Activated gamma-delta T cell treated with Interleukin-2 at 50 U/mL for 16 hours (primary cell): ENCODE measurements around the gene ASPN.

Experiments
- DNase-seq: peaks from one replicate; pipeline ENCODE4 v3.0.0-alpha.2; 2020

Gene ASPN

GRCh38 chr9:92482329-92482728 is at the start of gene ASPN:
TSS of gene ASPN (minus strand) at chr9:92482506.
- DNase-seq = no peak

DNA sequence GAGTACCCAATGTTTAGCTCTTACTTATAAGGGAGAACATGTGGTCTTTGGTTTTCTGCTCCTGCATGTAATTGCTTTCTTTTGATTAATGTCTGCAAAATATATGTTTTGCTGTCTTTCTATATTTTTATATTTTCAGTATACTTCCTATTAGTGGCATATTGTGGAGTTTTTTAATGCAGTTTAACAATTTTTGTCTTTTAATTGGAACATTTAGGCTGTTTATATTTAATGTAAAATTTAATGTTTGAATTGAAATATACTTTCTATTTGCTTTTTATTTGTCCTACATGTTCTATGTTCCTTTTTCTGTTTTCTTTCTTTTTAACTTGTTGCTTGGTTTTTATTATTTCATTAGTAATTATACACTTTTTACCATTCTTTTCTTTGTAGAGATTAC is 48.6 kb upstream of the ASPN start:
- no peak for DNase-seq

DNA sequence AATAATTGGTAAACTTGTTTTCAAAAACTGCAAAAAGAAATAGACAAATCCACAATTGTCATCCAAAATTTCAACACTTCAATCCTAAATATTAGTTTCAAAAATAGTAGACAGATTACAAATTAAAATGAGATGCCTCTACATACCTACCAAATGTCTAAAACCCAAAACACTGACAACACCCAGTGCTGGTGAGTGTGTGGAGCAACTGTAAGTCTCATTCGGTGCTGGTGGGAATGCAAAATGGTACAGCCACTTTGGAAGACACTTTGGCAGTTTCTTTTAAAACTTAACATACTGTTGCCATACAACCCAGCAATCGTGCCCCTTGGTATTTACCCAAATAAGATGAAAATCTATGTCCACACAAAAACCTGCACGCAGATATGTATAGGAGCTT is 46.8 kb upstream of the ASPN start:
- no peak for DNase-seq

DNA sequence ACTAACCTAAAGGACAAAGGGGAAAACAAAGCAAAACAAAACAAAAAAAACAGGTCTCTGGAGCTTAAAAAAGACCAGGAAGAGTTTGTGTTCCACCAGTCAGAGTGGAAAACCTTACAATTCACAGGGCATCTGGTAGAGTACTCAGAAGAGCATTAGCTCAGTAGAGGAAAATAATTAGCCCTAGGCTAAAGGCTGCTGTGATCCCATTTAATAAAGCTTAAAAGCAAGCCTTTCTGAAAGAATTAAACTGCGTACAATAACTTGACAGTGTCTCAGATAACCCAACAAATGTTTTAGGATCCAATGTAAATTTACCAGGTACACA is 46.2 kb upstream of the ASPN start:
- DNase-seq = no peak

GRCh38 chr9:92527832-92528521 is 45.7 kb upstream of the ASPN start:
- DNase-seq = no peak

- DNase-seq = no peak
These were observed 45.1 kb upstream of the ASPN start for GRCh38 chr9:92527291-92527828.

GRCh38 chr9:92525306-92525705 is 43.0 kb upstream of the ASPN start:
- DNase-seq = no peak

DNA sequence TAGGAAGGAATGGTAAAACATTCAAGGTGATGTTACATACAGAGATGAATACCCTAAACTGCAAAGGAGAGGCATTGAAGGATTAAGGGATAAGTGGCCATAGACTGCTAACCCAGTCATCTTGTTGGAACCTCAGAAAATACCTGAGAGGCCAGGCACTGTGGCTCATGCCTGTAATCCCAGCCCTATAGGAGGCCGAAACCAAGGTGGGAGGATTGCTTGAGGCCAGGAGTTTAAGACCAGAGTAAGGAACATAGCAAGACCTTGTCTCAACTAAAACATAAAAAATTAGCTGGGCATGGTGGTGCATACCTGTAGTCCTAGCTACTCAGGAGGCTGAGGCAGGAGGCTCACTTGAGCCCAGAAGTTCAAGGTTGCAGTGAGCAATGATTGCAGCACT is 42.6 kb upstream of the ASPN start:
- no peak for DNase-seq

GRCh38 chr9:92522983-92523970 is 41.0 kb upstream of the ASPN start:
- DNase-seq = no peak

DNA sequence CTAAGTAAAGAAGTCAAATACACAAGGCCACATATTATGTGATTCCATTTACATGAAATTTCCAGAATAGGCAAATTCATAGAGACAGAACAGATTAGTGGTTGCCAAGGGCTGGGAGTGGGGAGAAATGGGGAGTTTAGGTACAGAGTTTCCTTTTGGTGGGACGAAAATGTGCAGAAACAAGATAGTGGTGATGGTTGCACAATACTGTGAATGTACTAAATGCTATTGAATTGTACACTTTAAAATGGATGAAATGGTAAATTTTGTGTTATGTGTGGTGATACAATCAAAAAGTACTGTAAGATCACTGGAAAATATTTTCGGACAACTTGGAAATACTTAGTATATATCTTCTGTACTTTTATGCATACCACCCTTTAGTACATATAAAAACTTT is 38.5 kb upstream of the ASPN start:
- no peak for DNase-seq

DNA sequence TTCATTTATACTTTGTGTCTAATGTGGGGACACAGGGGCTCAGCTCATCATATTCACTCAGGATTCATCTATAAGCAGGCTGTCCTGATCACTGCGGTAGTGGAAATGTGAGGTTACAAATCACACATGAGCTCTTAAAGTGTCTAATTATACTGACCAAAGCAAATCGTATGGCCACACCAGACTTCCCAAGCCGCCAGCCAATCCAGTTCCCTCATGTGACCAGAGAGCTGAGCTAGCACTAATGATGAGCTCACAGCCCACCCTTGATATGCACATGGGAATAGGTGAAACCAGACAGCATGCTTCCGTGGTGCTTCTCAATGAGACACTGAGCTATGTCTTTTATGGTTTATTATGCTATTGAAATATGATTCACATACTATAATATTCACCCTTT is 35.9 kb upstream of the ASPN start:
- no peak for DNase-seq

- no peak for DNase-seq
These were observed 34.7 kb upstream of the ASPN start for GRCh38 chr9:92517046-92517445.

DNA sequence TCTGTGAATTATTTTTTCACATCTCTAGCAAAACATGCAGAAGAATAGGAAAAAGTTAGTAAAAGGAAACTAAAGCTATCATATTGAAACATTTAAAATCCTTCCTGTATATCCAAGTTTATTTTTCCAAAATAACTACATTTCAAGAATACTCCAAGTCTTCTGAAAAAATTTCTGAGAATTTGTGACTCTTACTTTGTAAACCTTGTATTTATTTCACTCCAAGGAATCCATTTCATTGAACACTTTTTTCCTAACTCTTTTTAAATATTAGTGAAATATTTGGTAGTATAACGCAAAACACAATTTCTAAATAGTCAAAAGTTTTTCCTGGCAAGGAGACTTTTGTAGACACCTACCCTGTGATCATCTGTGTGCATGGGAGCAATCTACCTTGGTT is 34.2 kb upstream of the ASPN start:
- DNase-seq = no peak

GRCh38 chr9:92514635-92515034 is 32.3 kb upstream of the ASPN start:
- DNase-seq = no peak

DNA sequence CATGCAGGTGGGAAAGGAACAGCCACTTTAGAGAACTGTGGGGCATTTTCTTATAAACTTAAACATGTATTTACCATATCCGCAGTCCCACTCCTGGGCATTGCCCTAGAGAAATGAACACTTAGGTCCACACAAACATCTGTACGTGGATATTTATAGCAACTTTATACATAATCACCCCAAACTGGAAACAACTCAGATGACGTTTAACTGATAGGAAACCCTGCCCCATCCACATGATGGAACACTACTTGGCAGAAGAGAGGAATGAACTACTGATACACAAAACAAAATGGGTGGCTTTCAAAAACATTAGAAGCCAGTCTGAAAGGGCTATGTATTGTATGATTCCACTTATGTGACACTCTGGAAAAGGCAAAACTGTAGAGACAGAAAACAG is 31.0 kb upstream of the ASPN start:
- no peak for DNase-seq

GRCh38 chr9:92512622-92513021 is 30.3 kb upstream of the ASPN start:
- no peak for DNase-seq

- no peak for DNase-seq
These were observed 28.4 kb upstream of the ASPN start for GRCh38 chr9:92510747-92511146.

- no peak for DNase-seq
These were observed 26.7 kb upstream of the ASPN start for GRCh38 chr9:92509050-92509449.

DNA sequence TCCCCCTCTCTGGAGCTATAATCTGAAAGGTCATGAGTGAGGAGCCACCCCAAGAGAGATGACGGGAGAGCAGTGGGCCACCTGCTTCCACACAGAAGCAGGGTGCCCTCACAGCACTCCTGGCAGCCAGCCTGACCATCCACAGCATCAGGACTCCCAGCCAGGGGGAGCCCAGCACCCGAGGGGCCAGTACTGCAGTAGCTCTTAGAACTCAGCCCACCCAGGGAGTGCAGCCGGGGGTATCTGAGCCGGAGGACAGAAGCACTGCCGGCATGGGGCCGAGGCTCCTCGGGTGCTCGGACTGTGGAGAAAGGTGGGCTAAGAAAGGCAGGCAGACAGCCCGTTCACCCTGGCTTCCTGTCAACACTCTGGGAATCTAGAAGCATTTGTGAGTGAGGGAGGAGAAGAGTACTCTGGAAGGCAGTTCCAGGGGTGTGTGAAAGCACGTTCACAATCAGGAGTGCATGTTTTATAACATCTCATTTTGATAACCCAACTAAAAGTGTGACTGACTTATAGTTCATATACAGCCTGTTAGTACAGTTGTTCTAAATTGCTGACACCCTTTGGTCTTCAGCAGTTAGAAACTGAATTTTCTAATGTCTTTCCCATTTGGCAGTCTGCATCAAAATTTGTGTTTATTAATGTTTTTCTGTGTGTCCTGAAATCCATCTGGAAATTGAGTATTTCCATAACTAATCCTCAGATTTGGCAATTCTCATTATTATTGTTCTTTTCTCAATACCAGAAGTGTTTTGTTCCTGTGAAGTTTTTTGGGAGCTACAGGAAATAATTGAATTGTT is 25.9 kb upstream of the ASPN start:
- DNase-seq = no peak

GRCh38 chr9:92507496-92507895 is 25.2 kb upstream of the ASPN start:
- DNase-seq = no peak

DNA sequence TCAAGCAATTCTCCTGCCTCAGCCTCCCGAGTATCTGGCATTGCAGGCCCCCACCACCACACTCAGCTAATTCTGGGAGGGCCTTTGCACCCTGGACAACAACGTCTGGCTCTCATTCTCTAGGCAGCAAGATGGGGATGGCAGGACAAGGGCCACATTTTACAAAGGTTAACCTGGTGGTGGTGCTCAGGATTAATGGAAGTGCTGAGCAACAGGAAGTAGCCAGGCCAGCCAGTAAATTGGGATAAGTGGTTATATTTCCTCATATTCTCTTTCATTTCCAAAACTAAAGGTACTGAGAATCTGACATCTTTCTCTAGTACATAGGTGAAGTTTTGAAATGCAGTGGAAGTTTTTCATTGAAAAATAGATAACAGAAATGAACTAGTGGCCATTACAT is 24.7 kb upstream of the ASPN start:
- DNase-seq = no peak

GRCh38 chr9:92506184-92506857 is 24.0 kb upstream of the ASPN start:
- DNase-seq = no peak

- no peak for DNase-seq
These were observed 22.6 kb upstream of the ASPN start for GRCh38 chr9:92504881-92505280.
